HepG2 (cell line): ENCODE results near the gene ZNF813. TPM values are rescaled to one million over a fixed set of nuclear protein-coding genes. Genes with fewer than 3 reads are reported as not detected.

Experiments used
- ARID2 ChIP-seq: sonication (generic); formaldehyde crosslinking; IDR thresholded peaks from 2 replicates; pipeline ENCODE4 v1.8.1; 2022; ENCODE audit warnings: mild to moderate bottlenecking, missing genetic modification reagents, borderline replicate concordance
- DNMT1 ChIP-seq: sonication (generic); formaldehyde crosslinking; IDR thresholded peaks from 2 replicates; pipeline ENCODE4 v1.5.1; 2020; ENCODE audit warnings: mild to moderate bottlenecking, missing genetic modification reagents
- EP300 ChIP-seq, 3 experiments: sonication (generic) in 1 of 3; formaldehyde crosslinking in 1 of 3; IDR thresholded peaks; 2 replicates each; pipeline versions ENCODE4 v1.5.1 to v1.6.1; 2011 to 2020; ENCODE audit warnings: low read depth in 2 of 3, low read length in 2 of 3, borderline replicate concordance in 1 of 3, improper control_type of control experiment in 1 of 3, mild to moderate bottlenecking in 1 of 3, missing genetic modification reagents in 1 of 3, moderate library complexity in 1 of 3
- HES4 ChIP-seq: sonication (generic); formaldehyde crosslinking; IDR thresholded peaks from 2 replicates; pipeline ENCODE4 v1.9.0; 2021; ENCODE audit warnings: mild to moderate bottlenecking, missing genetic modification reagents, borderline replicate concordance
- ISL2 ChIP-seq: sonication (generic); formaldehyde crosslinking; IDR thresholded peaks from 2 replicates; pipeline ENCODE4 v1.5.0; 2020; ENCODE audit warnings: missing genetic modification reagents
- KDM2A ChIP-seq: sonication (generic); formaldehyde crosslinking; IDR thresholded peaks from 2 replicates; pipeline ENCODE4 v1.4.0; 2020; ENCODE audit warnings: low read depth, missing genetic modification reagents, borderline replicate concordance
- MIER2 ChIP-seq: IDR thresholded peaks from 2 replicates; pipeline ENCODE4 v1.6.1; 2016; ENCODE audit warnings: missing biosample characterization, missing genetic modification reagents
- ONECUT2 ChIP-seq: sonication (generic); formaldehyde crosslinking; IDR thresholded peaks from 2 replicates; pipeline ENCODE4 v1.4.0; 2020; ENCODE audit warnings: missing genetic modification reagents
- PHF20 ChIP-seq: sonication (generic); formaldehyde crosslinking; IDR thresholded peaks from 2 replicates; pipeline ENCODE4 v1.5.0; 2020; ENCODE audit warnings: mild to moderate bottlenecking, missing genetic modification reagents
- PITX1 ChIP-seq: sonication (generic); formaldehyde crosslinking; IDR thresholded peaks from 2 replicates; pipeline ENCODE4 v1.5.1; 2020; ENCODE audit warnings: mild to moderate bottlenecking, missing genetic modification reagents
- PPARG ChIP-seq: conservative IDR thresholded peaks from 2 replicates; pipeline ENCODE4 v1.6.1; 2016; ENCODE audit warnings: missing biosample characterization, missing genetic modification reagents
- SIX1 ChIP-seq: sonication (generic); formaldehyde crosslinking; IDR thresholded peaks from 2 replicates; pipeline ENCODE4 v1.4.0; 2020; ENCODE audit warnings: missing genetic modification reagents, borderline replicate concordance
- SKI ChIP-seq: fragments of 450-650 bp; IDR thresholded peaks from one replicate; pipeline ENCODE4 v1.6.1; 2018; ENCODE audit warnings: mild to moderate bottlenecking; ENCODE audit not compliant: partially characterized antibody
- SNAPC5 ChIP-seq: sonication (generic); formaldehyde crosslinking; IDR thresholded peaks from 2 replicates; pipeline ENCODE4 v1.8.1; 2023; ENCODE audit warnings: mild to moderate bottlenecking, missing genetic modification reagents, borderline replicate concordance
- ZKSCAN8 ChIP-seq: IDR thresholded peaks from 2 replicates; pipeline ENCODE4 v1.6.1; 2016; ENCODE audit warnings: borderline replicate concordance, missing genetic modification reagents, missing compliant biosample characterization
- ZNF24 ChIP-seq: fragments of 450-650 bp; IDR thresholded peaks from 2 replicates; pipeline ENCODE4 v1.6.1; 2017; ENCODE audit warnings: antibody characterized with exemption, mild to moderate bottlenecking
- ZNF333 ChIP-seq: sonication (generic); formaldehyde crosslinking; IDR thresholded peaks from 2 replicates; pipeline ENCODE4 v1.4.0; 2020; ENCODE audit warnings: mild to moderate bottlenecking, missing genetic modification reagents, borderline replicate concordance
- ZNF414 ChIP-seq: sonication (generic); formaldehyde crosslinking; IDR thresholded peaks from 2 replicates; pipeline ENCODE4 v1.5.0; 2020; ENCODE audit warnings: missing genetic modification reagents
- ZNF496 ChIP-seq: sonication (generic); formaldehyde crosslinking; IDR thresholded peaks from 2 replicates; pipeline ENCODE4 v1.8.1; 2023; ENCODE audit warnings: mild to moderate bottlenecking, moderate library complexity, missing genetic modification reagents; ENCODE audit not compliant: insufficient replicate concordance
- ZNF552 ChIP-seq: sonication (generic); formaldehyde crosslinking; IDR thresholded peaks from 2 replicates; pipeline ENCODE4 v1.9.0; 2022; ENCODE audit warnings: missing genetic modification reagents, mild to moderate bottlenecking, borderline replicate concordance
- ZNF652 ChIP-seq: IDR thresholded peaks from 2 replicates; pipeline ENCODE4 v1.6.1; 2016; ENCODE audit warnings: low read depth, borderline replicate concordance
- ZSCAN31 ChIP-seq: sonication (generic); formaldehyde crosslinking; IDR thresholded peaks from 2 replicates; pipeline ENCODE4 v1.5.0; 2020; ENCODE audit warnings: low read depth, mild to moderate bottlenecking, missing genetic modification reagents
- polyA plus RNA-seq, 8 experiments: library from polyadenylated mRNA; depleted of rRNA in 3 of 8; stranded (reverse) in 7 of 8; unstranded in 1 of 8; fragments of >200 nt; fragmentation: Illumina TruSeq in 4 of 8; extraction: Trizol in 4 of 8; gene quantifications; 2 replicates each; pipeline versions ENCODE4 v1.2.1 to v1.2.3, GENCODE V29; 2011 to 2016; ENCODE audit warnings: low read depth in 4 of 8, missing spikeins in 1 of 8, mixed read lengths in 1 of 8; ENCODE audit not compliant: insufficient read depth in 1 of 8
- total RNA-seq, 5 experiments: library from RNA; depleted of rRNA; stranded (reverse); fragments of >200 nt; fragmentation: Illumina TruSeq; extraction: Trizol; gene quantifications; 2 replicates each; pipeline ENCODE4 v1.2.3, GENCODE V29; 2016; ENCODE audit warnings: low read depth in 1 of 5
- TF ChIP-seq, protein P1 (sequence below): sonication (generic); formaldehyde crosslinking; IDR thresholded peaks from 2 replicates; pipeline ENCODE4 v1.4.0; 2020; ENCODE audit warnings: missing genetic modification reagents
- TF ChIP-seq, protein P2 (sequence below): IDR thresholded peaks from 2 replicates; pipeline ENCODE4 v1.6.1; 2016; ENCODE audit warnings: mild to moderate bottlenecking
- TF ChIP-seq, protein P3 (sequence below): IDR thresholded peaks from 2 replicates; pipeline ENCODE4 v1.6.1; 2016

Gene ZNF813
- total and polyA plus RNA-seq, 2 of the 13 experiments (the other 11 are each of a cell fraction or from before 2014, with no cell fraction given), result 2.1 to 8.9 TPM

GRCh38 chr19:53520547-53521372, 53.2 kb downstream of the ZNF813 start (continued):
- TF ChIP-seq, protein P1, sequence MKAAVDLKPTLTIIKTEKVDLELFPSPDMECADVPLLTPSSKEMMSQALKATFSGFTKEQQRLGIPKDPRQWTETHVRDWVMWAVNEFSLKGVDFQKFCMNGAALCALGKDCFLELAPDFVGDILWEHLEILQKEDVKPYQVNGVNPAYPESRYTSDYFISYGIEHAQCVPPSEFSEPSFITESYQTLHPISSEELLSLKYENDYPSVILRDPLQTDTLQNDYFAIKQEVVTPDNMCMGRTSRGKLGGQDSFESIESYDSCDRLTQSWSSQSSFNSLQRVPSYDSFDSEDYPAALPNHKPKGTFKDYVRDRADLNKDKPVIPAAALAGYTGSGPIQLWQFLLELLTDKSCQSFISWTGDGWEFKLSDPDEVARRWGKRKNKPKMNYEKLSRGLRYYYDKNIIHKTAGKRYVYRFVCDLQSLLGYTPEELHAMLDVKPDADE (CRISPR knock-in tag), result no peak
- TF ChIP-seq ZNF333, result no peak
- TF ChIP-seq, protein P2, sequence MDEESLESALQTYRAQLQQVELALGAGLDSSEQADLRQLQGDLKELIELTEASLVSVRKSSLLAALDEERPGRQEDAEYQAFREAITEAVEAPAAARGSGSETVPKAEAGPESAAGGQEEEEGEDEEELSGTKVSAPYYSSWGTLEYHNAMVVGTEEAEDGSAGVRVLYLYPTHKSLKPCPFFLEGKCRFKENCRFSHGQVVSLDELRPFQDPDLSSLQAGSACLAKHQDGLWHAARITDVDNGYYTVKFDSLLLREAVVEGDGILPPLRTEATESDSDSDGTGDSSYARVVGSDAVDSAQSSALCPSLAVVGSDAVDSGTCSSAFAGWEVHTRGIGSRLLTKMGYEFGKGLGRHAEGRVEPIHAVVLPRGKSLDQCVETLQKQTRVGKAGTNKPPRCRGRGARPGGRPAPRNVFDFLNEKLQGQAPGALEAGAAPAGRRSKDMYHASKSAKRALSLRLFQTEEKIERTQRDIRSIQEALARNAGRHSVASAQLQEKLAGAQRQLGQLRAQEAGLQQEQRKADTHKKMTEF (CRISPR knock-in tag), result peak; percentile 62; the same call in 1 of the 2 replicates
- TF ChIP-seq ZKSCAN8 (CRISPR knock-in tag), result no peak
- TF ChIP-seq ZSCAN31, result no peak
- TF ChIP-seq ONECUT2 (CRISPR knock-in tag), result no peak
- no peak for TF ChIP-seq ZNF552
- TF ChIP-seq, protein P3, sequence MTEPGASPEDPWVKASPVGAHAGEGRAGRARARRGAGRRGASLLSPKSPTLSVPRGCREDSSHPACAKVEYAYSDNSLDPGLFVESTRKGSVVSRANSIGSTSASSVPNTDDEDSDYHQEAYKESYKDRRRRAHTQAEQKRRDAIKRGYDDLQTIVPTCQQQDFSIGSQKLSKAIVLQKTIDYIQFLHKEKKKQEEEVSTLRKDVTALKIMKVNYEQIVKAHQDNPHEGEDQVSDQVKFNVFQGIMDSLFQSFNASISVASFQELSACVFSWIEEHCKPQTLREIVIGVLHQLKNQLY (CRISPR knock-in tag), result no peak
- no peak for TF ChIP-seq ZNF414 (CRISPR knock-in tag)
- no peak for TF ChIP-seq ISL2 (CRISPR knock-in tag)
- no peak for TF ChIP-seq ARID2 (CRISPR knock-in tag)
- TF ChIP-seq EP300 (IDR thresholded peaks at IDR 0.05; ENCODE audit: low read depth in 2 of 2, low read length in 2 of 2), result no peak
- no peak for TF ChIP-seq EP300 (CRISPR knock-in tag; IDR thresholded peaks at IDR 0.05; ENCODE audit: borderline replicate concordance)
- no peak for TF ChIP-seq HES4 (CRISPR knock-in tag)
- no peak for TF ChIP-seq PHF20 (CRISPR knock-in tag)
- no peak for TF ChIP-seq ZNF652 (CRISPR knock-in tag)
- TF ChIP-seq ZNF24, result no peak
- TF ChIP-seq PPARG (CRISPR knock-in tag), result no peak
- TF ChIP-seq ZNF496, result no peak
- TF ChIP-seq MIER2, result no peak
- TF ChIP-seq SNAPC5, result no peak
- peak; percentile 92 for TF ChIP-seq SIX1
- no peak for TF ChIP-seq DNMT1 (CRISPR knock-in tag)
- TF ChIP-seq PITX1 (CRISPR knock-in tag), result no peak
- peak; percentile 77; the same call in 1 of the 2 replicates for TF ChIP-seq KDM2A (CRISPR knock-in tag)
- TF ChIP-seq SKI, result no peak
